GM21381 (cell line): ENCODE data around the gene TCF20.

Experiments
- ATAC-seq: cut with Tn5 transposase; IDR thresholded peaks from one replicate; pipeline ENCODE4 v1.9.1; 2021; ENCODE audit warnings: mild to moderate bottlenecking, moderate library complexity; ENCODE audit not compliant: unreplicated experiment

TCF20 gene

DNA sequence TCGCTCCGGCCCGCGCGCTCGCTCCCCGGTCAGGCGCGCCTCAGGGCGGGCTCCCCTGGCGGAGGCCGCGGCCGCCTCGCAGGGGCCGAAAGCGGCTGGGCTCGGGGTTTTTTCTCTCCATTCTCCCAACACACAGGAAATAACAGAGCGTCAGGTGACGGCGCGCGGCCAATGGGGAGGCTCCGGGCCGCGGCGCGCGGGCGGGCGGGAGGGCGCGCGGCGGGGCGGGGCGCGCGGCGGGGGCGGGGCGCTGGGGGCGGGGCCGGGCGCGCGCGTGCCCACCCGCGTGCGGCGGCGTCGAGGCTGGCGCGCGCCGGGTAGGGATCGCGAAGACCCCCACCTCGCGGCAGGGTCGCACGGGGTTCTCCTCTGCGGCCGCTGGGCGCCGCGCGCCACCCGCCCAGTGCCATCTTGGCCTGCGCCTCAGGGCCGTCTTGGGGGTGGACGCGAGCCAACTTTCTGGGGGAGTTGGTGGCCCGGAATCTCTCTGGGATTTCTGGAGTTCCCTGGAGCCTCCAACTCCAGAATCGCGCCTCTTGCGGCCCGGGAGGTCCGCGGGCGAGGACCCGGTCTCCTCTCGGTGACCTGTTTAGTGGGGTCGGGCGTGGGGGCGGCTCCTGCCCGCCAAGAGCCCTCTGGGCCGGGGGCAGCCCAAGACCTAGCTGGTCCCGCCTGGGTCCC lies at the start of gene TCF20:
Gene TCF20 (minus strand): TSS at position 144 of the 681 bp plus-strand sequence. CDS start 55,348 bp downstream, outside the sequence.
- ATAC-seq, result peak; percentile 54

DNA sequence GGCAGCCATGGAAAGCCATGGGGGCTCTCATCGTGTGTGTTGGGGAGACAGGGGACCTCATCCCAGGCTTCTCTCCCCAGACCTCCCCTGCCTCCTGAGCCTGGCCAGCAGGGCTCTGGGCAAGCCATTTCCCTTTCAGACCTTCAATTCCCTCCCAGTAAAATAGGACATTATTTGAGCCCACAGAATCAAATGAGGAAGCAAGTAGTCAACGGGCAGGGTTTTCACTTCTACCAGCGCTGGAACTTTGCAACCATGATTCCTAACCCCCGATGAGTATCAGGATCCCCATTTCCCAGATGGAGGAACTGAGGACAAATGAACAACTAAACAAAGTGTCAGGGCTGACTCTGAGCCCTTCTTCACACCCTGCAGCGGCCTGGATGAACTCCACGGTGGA lies 48.9 kb upstream of the TCF20 start:
- ATAC-seq, result no peak

DNA sequence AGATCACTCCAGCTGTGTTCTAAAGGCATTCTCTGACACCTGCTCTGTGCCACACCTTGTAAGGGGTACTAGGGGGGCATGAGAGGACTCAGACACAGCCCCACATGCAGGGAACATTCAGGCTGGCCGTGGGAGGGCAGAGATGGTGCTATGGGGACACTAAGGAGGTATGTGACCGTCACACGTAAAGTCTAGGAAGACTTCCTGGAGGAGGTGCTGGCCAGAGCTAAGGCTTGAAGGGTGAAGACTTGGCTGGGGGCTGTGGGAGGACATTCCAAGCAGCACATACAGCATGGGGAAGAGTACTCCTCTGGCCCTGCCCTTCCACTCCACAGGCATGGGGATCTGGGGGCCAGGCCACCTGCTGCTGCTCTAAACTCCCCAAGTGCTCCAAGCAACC lies 48.5 kb upstream of the TCF20 start:
- ATAC-seq, result no peak

DNA sequence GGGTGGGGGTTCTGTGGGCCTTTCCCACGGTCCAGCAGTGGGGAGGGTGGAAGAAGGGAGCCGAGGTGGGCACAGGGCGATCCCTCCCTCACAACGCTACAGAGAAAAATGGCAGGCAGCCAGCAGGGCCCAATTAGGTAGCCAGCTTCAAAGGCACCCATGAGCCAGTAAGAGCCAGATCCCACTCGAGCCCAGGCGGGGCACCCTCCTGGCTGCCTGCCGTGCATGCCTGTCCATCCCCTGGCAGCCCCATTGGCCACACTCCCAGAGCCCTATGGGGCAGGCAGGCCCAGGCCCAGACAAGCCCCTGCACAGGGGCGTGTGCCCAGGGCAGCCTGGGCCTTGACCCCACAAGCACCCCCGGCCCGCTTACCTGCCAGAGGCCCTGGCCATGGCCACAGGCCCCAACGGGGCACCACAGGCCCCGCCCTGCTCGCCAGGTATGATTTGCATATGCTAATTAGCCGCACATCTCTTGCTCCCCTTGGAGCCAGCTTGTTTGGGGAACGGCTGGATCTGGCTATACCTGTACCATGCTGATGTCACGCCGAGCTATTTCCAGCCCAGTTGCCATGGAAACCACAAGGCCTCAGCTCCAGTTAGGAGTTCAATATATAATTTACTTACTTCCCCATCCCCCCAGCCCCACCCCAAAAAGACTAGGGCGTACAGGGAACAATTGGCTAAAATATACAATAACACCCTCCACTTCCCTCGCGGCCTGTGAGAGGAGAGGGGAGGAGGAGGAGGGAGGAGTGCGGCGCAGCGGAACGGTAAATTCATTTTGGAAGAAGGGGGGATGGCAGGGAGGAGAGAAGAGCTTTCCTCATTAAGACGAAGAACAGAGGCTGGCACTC lies 47.5 kb upstream of the TCF20 start:
- no peak for ATAC-seq

DNA sequence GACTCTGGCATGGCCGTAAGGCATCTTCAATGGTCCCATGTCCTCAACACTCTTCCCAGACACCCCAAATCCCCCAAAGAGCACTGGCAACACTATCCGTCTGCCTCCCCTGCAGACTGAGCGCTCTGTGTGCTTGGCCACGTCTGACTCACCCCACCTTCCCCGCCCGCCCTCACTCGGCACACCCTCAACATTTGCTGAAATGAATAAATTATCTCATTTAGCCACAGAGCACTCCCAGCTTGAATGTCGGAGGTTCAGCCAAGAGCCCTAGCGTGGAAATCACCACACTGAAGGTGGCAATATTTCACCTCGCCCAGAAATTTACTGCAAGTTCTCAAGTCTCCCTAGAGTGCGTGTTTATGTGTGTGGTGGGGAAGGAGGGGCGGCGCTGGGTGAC lies 46.6 kb upstream of the TCF20 start:
- no peak for ATAC-seq

DNA sequence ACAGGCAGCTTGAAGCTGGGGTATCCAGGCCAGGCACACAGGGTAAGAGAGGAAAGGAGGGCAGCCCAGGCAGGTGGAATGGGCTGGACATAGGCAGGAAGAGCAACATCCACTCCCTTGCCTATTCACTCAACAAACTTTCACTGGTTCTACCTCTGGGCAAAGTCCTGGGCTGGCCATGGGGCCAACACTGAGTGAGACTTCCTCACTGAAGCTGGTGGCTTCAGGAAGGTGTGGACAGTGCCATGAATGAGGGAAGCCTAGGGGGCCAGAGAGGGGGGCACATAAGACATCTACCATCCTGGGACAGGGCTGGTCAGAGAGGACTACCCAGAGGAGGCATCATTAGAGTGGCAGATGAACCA lies 44.9 kb upstream of the TCF20 start:
- no peak for ATAC-seq

DNA sequence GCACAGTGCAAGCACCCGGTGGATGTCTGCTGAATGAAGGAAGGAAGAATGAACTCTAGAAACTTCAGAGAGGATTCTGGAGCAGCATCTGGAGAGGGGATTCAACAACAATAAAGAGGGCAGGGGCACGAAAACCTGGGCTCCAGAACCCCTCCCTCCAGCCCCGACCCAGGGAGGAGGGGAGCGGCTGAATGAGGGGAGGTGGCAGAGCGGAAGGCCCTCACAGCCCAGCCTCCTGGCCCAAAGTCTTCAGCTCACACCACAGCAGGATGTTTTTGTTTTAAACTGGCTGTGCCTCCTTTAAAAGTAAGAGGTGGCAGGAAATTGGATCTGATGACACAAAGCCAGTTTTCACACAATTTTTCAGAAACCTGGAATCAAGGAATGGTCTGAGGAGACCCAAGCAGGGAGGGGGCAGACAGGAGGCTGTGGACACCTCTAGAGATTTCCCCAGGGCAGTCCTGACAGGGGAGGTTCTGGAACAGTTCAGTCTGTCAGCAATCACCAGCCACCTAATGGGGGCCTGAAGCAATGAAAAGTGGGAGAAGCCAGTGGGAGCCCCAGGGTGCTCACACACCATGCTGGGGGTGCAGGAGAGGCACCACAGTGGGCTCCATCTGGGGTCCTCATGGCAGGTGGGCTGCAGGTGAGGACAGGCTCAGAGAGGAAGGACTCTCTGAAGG lies 44.4 kb upstream of the TCF20 start:
- ATAC-seq, result no peak

DNA sequence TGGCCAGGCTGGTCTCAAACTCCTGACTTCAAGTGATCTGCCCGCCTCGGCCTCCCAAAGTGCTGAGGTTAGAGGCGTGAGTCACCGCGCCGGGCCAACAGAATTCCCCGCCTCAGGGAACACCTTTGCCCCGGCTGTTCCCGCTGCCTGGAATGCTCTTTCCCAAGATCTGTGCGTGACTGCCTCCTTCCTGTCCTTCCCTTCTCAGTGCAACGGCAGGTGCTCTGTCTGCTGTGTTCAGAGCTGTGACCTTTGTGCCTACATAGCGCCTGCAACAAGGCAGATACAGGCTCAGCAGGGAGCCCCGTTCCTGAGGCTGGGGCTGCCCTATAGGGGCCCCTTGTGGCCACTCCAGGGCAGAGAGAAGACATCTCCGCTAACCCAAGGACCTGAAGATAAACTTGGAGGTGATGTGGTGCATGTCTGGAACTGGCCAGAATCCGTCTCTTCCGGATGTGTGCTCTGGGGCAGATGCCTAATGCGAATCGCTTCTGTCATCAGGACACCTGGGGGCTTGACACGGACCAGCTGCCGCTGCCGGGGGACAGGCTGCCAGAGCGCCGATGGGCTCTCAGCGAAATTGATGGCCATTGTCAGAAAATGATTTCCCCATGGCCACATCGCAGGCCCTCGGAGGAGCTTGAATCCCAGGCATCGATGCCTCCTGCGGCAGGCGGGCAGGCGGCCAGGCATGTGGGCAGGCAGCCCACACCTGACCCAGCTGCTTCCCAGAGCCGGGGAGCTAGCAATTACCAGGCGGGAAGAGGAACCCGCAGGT lies 43.5 kb upstream of the TCF20 start:
- no peak for ATAC-seq

DNA sequence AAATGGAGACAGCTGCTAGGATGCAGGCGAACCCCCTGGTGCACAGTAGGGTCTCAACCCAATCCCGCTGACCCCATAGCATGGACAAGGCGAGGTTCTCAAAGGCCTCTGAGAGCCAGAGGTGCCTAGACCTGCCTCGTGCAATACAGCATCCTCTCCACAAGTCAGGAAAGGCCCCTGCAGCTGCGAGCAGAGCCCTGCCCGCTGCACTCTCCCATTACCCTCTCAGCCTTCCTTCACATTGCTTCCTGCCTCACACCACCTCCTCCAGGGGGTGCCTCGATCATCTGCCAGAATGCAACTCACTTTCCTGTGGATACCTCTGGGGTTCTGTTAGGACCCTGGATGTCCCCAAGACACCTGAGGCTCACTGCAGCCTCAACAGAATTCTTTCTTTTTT lies 42.8 kb upstream of the TCF20 start:
- ATAC-seq, result no peak

DNA sequence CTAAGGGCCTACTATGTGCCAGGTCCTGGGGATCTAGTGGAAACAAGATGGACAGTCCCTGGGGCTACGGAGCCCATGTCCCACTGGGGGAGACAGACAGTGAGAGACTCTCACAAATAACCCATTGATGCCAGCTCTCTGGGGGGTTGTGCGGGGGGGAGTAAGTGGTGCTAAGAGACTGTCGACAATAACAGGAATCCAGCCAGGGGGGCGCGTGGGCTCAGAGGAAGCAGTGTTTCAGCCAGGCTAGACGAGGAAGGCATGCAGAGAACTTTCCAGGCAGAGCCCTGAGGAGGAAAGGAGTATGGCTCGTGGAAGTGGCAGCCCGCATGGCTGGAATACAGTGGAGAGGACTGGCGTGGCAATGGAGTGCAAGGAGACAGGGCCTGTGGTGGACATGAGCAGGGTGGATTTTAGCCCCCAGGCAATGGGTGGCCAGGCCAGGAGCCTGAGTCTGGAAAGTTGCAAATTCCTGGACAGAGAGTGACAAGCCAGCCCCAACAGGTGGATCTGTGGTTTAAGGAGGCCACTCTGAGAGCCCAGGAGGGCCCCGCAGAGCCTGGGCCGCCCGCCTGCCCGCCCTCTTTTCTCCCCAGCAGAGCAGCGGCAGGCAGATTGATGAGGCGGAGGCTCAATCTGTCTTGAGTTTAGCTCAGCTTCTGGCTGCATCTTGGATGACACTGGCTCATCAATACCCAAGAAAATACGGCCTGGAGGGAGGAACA lies 40.0 kb upstream of the TCF20 start:
- no peak for ATAC-seq

DNA sequence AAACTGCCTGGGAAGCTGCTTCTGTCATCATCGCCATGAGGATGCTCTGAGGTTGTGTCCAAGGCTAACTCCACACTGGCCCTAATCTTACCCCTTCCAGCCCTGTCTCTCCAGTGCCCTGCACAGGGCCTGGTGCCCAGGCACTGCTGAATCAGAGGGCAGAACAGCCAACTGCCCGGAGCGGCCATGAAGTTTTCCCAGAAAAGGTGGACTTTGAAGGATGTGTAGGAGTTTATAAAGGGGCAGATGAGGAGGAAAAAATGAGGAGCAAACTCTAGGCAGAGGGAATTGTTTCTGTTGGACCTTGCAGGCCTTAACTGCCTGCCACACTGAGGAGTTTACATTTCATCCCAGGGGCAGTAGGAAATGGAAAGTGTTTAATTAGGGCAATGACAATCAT lies 39.4 kb upstream of the TCF20 start:
- no peak for ATAC-seq

DNA sequence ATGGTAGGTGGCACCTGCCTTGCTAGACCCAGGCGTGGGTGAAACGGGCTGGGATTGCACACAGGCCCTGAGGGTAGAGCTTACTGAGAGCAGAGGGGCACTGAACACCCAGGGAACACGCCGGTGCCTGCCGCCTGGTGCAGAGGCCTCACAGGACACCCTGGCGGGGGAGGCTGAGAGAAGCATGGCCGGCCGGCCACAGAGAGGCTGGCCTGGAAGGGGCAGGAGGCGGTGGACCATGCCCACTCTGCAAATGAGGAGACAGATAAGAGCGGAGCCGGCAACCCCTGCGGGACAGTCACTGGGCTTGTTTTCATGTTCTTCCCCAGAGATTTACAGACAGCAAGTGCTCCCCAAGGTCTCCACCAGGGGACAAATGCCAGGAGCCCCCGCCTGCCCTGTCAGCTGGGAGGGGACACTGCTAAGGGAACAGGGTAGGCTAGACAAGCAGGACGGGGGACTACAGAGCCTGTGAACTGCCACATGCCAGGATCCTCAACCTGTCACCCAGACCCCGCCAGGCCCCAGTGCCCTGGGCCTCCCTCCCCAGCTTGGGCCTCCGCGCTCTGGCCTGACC lies 38.5 kb upstream of the TCF20 start:
- ATAC-seq, result no peak

DNA sequence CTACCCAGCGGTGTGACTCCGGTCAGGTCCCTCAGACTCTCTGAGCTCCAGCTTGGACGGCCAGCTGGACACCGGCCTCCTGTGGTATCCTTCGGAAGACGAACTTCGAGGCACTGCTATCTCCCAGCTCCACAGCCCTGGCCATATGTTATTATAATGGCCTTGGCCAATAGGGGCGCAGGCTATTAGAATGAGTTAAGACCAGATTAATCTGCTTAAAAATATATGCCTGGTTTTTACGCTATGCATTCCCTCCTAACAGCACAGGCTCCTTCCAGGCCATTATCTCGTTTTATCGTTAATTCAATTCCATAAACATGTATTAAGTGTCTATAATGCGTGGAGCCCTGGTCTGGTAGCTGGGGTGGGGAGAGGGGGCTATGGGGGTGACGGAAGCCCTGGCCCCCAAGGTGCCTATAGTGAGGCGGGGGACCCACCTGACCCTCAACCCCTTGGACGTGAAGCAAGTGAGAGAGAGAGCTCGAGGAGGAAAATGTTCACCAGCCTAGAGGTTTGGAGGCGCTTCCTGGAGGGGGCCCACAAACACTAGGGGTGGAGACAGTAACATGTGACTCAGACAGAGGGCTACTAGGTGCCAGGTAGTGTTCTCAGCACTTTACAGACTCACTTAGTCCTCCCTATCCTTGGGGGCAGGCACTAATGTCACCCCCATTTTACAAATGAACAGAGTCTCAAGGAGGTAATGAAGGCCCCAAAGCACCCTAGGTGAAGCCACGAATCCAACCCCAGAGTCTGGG lies 37.5 kb upstream of the TCF20 start:
- no peak for ATAC-seq

DNA sequence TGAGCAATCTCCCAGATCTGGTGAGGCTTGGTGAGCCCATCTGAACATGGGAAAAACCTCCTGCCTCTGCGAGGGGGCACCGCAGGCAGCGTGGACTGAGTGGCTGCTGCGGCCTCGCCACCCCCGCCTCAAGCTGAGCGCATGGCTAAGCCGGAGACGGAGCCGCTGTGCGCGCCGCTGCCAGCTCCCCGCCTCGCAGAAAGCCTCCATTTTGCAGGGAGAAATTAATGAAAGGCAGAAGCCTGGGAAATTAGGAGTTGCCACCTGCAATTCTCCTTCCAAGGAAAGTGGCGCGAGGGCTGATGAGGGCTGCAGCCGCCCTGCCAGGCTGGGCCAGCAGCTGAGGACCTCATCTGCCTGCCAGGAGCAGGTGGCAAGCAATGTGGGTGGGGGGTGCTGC lies 35.6 kb upstream of the TCF20 start:
- no peak for ATAC-seq

DNA sequence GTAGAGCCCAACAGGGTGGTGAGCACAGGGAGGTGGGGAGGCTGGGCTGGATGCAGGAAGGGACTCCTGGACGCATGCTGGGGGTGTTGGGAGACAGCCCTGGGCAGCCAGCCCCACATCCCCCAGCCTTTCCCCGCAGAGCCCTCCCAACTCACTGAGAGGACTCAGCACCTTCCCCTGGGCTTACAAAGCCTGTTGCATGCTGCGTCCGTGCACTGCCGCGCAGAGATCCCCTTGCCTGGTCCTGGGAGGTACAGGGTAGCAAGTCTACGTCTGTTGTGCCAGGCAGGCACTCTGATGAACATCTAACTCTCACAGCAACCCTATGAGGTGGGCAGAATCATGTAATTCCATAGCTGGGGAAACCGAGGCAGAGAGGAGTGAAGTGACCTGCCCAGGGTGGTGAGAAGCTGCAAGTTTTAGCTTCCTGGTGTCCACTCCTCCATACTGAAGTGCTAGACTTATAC lies 33.9 kb upstream of the TCF20 start:
- ATAC-seq, result no peak

DNA sequence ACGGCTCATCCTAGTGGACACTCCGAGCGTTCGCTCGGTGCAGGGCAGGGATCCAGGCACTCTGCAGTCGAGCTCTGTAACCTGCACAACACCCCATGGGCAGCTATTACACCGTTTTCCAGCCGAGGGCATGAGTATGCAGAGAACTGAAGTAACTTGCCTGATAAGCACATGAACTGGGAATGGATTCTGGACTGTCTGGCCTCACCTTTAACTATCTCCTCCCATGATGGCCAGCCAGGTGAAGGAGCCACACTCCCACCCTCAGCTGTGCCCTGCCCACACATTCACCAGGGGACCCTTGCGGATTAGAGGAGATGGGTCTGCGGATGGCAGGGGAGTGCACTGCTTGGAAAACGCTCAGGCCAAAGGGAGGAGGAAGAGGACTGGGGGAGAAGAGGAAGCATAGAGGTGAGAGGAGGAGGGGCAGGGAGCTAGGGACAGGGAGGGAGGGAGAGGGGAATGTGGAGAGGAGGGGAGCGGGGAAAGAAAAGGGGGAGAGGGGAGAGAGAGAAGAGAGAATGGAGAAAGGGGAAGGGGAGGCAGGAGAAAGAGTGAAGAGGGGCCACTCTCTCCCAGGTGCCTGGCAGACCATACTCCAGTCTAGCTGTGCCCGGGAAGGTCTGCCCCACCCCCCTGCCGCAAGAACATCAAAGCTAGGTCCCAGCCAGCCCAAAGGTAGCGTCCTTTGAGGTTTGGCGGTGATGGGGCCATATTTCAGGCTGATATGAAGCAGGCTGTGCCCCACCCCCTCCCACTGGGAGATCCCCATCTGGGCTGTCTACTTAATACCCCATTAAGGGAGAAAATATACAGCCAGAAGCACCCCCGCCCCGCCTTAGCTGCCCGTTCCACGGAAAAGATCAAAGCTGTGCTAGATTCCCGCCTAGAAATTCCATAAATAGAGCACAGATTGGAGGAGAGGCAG lies 33.2 kb upstream of the TCF20 start:
- ATAC-seq, result no peak

DNA sequence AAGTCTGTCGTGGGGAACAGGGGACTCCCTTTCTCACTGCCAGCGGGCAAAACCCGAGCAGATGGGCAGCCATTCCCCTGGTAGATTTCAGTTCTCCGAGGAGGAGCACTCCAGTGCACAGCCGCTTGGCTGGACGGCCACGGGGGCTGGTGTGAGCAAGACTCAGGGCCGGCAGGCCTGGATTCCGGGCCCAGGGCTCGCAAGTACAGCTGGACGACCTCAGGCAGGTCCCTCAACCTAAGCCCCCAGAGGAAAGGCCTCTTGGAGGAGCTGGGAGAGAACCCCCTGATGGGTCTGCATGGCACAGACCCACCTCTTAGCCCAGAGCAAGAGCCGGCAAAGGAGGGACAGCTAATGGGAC lies 31.3 kb upstream of the TCF20 start:
- no peak for ATAC-seq

DNA sequence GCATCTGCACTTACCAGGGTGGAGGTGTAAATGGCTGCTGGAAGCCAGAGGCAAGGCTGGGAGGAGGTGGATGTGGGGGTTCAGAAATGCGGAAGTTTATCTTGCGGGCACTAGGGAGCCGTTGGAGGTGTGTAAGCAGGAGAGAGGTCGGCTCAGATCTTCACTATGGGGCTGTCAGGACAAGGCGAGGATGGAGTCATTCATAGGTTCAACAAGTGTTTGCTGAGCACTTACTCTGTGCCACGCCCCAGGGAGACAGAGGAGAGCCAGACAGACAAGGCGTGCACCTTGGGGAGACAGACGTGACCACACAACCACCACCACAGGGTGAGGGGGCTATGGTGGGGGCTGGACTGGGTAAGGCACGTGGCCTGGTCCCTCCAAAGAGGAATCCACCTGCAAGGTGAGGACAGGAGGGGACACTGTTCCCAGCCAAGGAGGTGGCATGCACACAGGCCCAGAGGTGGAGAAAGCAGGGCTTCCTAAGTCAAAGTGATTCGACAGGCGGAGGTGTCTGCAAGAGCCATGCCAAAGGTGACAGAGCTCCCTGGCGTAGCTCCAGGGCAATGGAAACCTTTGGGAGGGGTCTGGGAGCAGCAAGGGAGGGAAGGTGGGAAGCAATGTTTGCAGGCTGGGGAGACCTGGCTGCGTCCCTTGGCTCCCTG lies 30.8 kb upstream of the TCF20 start:
- no peak for ATAC-seq
